ENCODE data around the gene ZNF540. TPM values are rescaled to one million over a fixed set of nuclear protein-coding genes. Genes with fewer than 3 reads are reported as not detected.

Gene ZNF540
- total RNA-seq, 2 donors from 2014 or later: 0.92 to 1.3 TPM

Other genes starting within 250 kb of the ZNF540 start
- gene ZNF527, start 223.8 kb upstream of the ZNF540 start, total RNA-seq: 1 to 10 TPM; 3.9 to 5.3 TPM
- 1 to 10 TPM; 1.4 to 1.6 TPM for gene ZNF569, start 127.4 kb upstream of the ZNF540 start, total RNA-seq
- gene ZNF570, start 125.5 kb upstream of the ZNF540 start, total RNA-seq: 1 to 10 TPM; 2.8 to 3.2 TPM
- gene ZNF793, start 87.9 kb upstream of the ZNF540 start, total RNA-seq: 1 to 10 TPM; 2.6 to 3.2 TPM
- 1 to 10 TPM; 2.6 to 2.8 TPM for gene ZNF571, start 84 bp upstream of the ZNF540 start, total RNA-seq
- 1 to 10 TPM; 6.4 to 8.3 TPM for gene ZFP30, start 60.6 kb downstream of the ZNF540 start, total RNA-seq
- 1 to 10 TPM; 5.7 to 6.1 TPM for gene ZNF607, start 124.9 kb downstream of the ZNF540 start, total RNA-seq
- 1 to 10 TPM; 6.0 to 7.4 TPM for gene ZNF573, start 184.7 kb downstream of the ZNF540 start, total RNA-seq

All from left colon (tissue), 2 donors.